Activated T-helper 1 cell treated with anti-CD3 and anti-CD28 coated beads, Interleukin-2, amount 50 U/mL, for 16 hours (primary cell): Measurements from ENCODE around the gene TIE1.
"Not testable (repeated sequence)": the region's sequence is repeated elsewhere in the genome, so short reads cannot be mapped to it uniquely, and the experiment has no call there.

ENCODE experiments used
- DNase-seq, 2 donors: peaks; one replicate each; pipeline ENCODE4 v3.0.0-alpha.2; 2020; ENCODE audit warnings: low read depth in 1 of 2, low spot score in 1 of 2

TIE1 gene

GRCh38 chr1:43358746-43359693, 58.2 kb downstream of the TIE1 start, which contains the start of gene CDC20:
TSS of gene CDC20 (plus strand) at chr1:43358981. CDS start at chr1:43359216, 235 bp downstream.
- peak; percentile 93 to 96 for DNase-seq

- no peak for DNase-seq
These were observed 58.9 kb downstream of the TIE1 start for GRCh38 chr1:43359696-43360095.

- no peak for DNase-seq
These were observed 59.8 kb downstream of the TIE1 start for GRCh38 chr1:43360616-43361015.

- DNase-seq, result no peak
These were observed 62.6 kb downstream of the TIE1 start for GRCh38 chr1:43363283-43363934.

- no peak for DNase-seq
These were observed 63.2 kb downstream of the TIE1 start for GRCh38 chr1:43363935-43364525.

GRCh38 chr1:43365678-43366077, 64.9 kb downstream of the TIE1 start:
- no peak for DNase-seq

- DNase-seq, result no peak
These were observed 65.4 kb downstream of the TIE1 start for GRCh38 chr1:43366179-43366578.

GRCh38 chr1:43366601-43367025, 65.8 kb downstream of the TIE1 start:
- DNase-seq, result no peak

GRCh38 chr1:43367026-43367903, 66.5 kb downstream of the TIE1 start:
- no peak for DNase-seq

GRCh38 chr1:43367904-43368645, 67.3 kb downstream of the TIE1 start, which contains the start of gene ELOVL1:
TSS of gene ELOVL1 (minus strand) at chr1:43368011. CDS start at chr1:43365609, 2,402 bp downstream.
- peak; percentile 68 to 79 for DNase-seq

GRCh38 chr1:43368646-43369020, 67.9 kb downstream of the TIE1 start:
- no peak for DNase-seq

GRCh38 chr1:43369779-43370178, 69.0 kb downstream of the TIE1 start:
- DNase-seq, result not testable (repeated sequence)

- no peak for DNase-seq
These were observed 69.8 kb downstream of the TIE1 start for GRCh38 chr1:43370564-43370963.

- no peak for DNase-seq
These were observed 71.4 kb downstream of the TIE1 start for GRCh38 chr1:43372172-43372571.
